Fibroblast of skin of abdomen (primary cell): ENCODE data around the gene PITX3. TPM values are rescaled to one million over a fixed set of nuclear protein-coding genes. Genes with fewer than 3 reads are reported as not detected.

Experiments
- DNase-seq: peaks from one replicate; pipeline ENCODE4 v3.0.0-alpha.2; 2013
- polyA plus RNA-seq, 2 experiments: library from polyadenylated mRNA; unstranded; fragments of 120-200 nt; gene quantifications; one replicate each; pipeline ENCODE4 v1.2.1, GENCODE V29; 2013; ENCODE audit not compliant: insufficient read length in 2 of 2

Gene PITX3
- polyA plus RNA-seq (2013, experiment 1 of 2; ENCODE audit: insufficient read length): 0.18 TPM
- polyA plus RNA-seq (2013, experiment 2 of 2; ENCODE audit: insufficient read length): 0.15 TPM

DNA sequence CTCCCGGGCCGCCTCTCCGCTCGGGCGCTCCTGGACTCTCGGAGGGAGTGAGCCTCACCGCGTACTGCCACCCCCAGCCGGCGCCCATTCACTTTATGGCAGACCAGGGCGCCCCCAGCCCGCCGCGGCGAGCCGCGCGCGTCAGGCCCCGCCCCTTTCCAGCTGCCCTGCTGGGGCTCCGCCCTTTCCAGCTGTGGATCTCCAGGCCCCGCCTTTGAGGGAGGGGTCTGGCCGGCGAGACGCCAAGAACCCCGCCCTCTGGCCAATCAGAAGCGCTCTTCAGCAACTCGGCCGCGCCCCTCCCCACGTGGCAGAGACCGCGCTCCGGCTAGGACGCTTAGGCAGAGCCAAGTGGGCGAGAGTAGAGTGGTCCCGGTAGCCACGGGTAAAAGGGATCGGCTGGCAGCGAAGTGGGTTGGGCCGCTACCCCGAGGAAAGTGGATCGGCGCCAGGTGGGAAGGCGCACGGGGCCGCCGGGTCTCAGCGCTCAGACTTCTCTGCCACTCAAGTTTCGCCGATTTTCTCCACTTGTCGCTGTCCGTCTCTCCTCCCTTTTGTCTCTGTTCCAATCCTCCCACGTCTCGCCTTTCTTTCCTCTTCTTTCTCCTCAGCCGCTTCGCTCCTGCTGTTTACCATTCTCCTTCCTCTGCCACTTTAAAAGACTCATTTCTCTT is at the start of gene PITX3:
TSS of gene PITX3 (minus strand) at position 69 of the 674 bp plus-strand sequence. CDS start 9,432 bp downstream, outside the sequence.
- DNase-seq: peak; percentile 89

DNA sequence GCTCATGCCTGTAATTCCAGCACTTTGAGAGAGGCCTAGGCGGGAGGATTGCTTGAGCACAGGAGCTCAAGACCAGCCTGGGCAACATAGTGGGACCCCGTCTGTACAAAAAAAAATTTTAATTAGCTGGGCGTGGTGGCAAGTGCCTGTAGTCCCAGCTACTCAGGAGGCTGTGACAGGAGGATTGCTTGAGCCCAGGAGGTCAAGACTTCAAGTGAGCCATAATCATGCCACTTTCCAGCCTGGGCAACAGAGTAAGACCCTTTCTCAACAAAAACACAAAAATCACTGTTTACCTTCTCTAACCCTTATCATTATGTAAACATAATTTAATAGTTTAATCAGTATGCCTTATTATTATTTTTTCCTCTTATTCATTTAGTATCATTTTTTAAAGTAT is 48.5 kb upstream of the PITX3 start:
- no peak for DNase-seq

DNA sequence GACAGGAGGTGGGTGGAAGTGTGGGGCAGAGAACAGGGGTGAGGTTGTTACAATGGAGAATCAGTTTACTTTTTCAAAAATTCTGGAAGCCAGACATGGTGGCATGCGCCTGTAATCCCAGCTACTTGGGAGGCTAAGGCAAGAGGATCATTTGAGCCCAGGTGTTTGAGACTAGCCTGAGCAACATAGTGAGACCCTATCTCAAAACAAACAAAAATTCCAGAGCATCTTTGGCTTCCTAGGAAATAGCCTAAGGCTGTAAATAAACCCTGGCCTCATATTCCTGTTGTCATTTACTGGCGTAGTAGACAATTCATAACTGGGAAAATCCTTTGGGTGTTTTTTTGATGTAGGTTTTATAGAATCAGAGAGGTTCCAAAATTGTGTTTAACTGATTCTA is 48.0 kb upstream of the PITX3 start:
- DNase-seq: no peak

DNA sequence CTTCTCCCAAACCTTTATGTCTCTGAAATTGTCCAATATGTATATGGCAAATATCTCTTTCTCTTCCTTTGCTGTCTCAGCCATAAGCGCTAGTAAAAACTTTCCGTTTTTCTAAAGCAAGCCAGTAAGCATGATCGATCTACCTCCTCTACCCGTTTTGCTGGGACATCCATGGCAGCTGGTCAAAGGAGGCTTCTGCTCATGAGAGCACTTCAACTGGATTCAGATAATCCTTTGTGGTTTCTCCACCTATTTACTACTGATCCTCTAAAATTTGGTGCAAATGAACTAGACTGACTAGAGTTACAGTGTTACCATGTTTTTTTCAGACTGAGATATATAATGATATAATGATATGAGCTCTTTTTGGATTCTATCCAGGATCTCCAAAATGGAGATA is 46.7 kb upstream of the PITX3 start:
- no peak for DNase-seq

DNA sequence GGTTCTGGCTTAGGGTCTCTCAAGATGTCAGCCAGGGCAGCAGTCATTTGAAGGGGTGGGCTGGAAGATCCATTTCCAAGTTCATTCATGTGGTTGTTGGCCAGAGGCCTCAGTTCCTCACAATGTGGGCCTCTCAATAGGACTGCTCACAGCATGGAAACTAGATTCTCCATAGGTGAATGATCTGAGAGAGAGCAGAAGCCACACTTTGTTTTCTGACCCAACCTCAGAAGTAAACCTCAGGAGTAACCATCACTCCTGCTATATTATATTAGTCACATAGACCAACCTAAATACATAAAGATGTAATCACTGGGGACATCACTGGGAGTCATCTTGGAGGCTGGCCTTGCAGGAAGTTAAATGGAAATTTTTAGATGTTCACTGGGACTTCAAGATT is 46.2 kb upstream of the PITX3 start:
- DNase-seq: no peak

DNA sequence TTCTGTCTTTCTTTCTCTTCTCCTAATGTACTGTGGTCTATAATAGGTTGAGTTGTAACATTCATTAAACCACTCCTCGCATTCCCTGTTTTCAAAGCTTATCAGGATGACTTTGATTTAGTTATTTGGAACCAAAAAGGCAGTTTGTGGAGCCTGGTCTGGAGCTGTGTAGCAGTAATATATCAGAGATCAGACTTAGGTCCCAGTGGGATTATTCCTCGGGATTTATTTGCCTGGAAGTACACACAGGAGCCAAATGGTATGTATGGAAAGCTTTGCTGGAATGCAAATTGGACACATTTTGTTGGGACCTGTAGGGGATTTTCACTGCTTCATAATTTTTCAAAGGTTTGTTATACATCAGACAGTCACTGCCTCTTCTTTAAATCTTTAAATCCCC is 44.9 kb upstream of the PITX3 start:
- peak; percentile 25 for DNase-seq

DNA sequence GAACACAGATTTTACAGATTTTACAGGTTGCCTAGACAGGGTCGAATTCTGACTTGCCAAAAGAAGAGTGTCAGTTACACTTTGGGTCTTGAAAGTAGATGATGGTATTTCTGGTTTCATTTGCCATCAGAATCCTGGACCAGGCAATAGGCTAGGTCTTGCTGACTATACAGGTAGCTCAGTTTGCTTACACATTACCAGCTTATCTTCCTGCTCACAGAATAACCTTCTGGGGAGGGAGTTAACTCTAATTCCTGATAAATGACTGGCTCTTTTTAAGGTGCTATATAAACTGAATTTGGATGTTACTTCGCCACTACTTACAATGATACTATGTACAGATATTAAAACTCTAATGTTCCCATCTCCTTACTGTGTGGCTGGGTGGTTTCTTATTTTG is 43.8 kb upstream of the PITX3 start:
- DNase-seq: no peak

DNA sequence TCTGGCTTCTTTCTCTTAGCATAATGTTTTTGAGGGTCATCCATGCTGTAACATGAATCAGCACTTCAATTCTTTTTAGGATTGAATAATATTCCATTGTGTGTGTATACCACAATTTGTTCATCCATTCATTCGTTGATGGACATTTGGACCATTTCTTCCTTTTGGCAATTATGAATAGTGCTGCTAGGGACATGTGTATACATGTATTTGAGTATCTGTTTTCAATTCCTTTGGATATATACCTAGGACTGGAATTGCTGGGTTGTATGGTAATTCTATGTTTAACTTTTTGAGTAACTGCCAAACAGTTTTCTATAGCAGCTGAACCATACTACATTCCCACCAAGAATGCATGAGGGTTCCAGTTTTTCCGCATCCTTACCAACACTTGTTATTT is 43.2 kb upstream of the PITX3 start:
- no peak for DNase-seq

DNA sequence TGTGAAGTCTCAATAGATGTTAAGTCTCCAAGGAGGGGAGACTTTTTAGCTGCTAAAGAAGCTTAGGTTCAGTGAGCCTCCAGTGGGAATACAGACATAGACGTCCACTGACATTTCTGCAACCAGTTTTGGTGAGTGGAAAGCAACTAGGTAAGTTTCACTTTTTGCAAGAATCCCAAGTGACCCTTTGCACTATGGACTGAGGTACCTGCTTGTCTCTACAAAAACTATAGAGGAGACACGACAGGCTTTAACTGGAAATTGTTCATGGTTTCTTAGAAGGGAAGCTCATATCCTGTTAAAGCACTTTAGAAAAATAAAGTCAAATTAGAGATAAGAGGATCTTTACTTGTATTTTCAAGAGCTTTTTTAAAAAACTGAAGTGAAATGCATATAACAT is 42.6 kb upstream of the PITX3 start:
- no peak for DNase-seq

DNA sequence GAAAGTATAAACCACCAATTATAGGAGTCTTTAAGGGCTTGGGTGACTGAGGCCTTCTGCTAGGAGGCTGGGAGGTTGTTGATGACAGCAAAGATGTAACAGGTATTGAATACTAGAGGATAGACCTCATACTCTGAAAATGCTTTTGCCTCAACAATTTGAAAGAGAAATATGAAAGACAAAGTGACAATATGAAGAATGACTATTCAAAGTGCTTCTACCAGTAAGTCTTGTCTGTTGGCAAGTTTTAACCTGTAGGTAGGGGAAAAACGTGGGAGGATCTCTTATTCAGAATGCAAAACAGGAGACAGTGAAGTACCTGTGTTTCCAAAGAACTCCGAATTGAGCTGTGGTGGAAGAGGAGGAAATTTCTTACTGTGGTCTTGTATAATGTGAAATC is 42.2 kb upstream of the PITX3 start:
- DNase-seq: no peak

DNA sequence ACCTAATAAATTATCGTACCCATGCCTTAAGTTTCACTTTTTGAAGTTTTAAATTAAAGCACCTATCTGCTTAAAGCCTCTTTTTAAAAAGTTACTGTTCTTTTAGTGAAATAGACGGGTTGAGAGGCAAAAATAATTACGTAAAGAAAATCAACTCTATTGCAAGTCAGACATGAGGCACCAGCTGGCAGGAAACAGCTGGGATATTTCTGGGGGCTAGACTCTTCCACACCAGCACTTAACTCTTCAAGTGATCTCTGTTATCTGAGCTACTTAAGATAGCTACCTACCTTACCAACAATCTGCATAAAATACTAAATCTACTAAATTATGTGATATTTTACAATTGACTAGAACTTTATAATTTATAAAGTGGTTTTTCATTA is 39.8 kb upstream of the PITX3 start:
- no peak for DNase-seq

DNA sequence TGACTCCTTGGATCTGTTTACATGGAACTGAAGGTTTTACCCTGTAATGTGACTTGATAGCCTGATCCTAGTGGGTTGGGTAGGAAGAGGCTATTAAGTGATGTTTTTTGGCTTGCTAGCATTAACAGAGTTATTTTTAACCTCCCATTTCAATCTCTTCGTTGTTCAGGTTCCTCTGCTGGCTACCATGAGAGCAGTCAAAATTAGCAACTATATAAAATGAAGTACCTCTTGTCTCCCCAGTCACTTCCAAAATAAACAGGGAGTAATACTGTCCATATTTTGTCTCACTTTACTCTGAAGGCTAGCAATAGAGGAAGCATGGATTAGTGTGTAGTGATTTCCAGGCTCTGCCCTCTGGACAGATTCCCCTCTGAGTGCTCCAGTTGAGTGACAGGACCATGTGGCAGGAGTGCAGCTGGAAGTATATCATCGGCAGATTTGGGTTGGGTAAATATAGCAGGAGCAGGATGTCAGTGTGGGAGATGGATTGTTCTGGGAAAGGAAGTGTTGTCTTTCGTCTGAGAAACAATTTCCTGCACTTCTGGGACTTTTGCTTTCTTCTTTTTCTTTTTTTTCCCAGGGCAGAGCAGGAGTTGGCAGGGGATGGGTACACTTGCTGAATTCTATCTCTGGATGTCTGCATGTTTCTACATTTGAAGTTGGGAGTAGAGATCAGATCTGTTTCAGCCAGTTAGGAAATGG is 39.2 kb upstream of the PITX3 start:
- peak; percentile 20 for DNase-seq

DNA sequence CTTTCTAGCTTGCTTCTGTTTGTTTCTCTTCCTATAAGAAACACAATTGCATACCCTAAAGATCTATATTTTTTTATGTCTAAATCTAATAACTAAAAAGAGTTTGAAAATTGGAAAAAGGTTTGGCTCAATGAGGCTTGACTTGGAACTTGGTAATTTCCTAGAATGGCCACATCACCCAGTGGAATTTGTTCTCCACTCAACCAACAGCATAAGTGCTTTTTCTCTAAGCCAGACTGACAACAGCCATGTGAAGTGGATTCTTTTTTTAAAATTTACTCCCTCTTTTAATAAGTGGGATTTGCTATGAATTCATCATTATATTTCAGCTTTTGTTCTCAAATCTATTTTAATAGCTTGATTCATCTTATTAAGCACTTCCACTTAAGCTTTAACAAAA is 37.8 kb upstream of the PITX3 start:
- no peak for DNase-seq

DNA sequence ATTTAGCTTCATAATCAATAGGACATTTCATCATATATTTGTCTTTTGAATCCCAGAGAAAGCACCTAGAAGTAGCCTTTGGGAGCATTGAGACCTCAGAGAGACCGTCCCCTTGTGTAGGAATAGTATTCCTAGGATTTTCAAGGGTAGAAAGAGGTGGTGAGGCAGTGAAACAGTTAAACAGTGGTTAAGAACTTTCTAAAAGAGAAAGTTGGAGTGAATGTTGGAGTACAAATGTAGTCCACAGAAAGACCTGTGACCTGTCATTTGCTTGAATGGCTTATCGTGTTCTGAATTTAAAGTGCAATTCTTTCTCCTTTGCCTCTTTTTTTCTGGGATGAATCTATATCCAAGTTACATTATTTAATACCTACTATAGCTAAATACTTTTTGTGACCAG is 34.0 kb upstream of the PITX3 start:
- DNase-seq: no peak

DNA sequence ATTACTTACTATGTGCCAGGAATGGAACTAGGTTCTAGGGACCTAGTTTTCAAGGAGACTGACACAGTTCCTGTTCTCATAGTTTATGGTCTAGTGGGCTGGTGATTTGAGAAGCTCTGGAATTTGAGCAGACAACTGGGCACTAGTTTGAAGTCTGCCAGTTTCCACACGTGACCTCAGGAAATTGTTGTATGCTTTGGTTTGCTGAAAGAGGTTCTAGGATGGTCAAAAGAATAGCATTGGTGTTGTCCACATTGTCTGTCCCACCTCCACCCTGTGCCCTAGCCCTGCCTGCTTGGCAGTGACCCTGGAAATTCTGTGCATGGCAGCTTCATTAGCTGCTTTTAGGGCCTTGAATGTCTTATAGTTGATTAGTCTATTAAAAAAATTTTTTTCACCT is 32.8 kb upstream of the PITX3 start:
- DNase-seq: no peak

DNA sequence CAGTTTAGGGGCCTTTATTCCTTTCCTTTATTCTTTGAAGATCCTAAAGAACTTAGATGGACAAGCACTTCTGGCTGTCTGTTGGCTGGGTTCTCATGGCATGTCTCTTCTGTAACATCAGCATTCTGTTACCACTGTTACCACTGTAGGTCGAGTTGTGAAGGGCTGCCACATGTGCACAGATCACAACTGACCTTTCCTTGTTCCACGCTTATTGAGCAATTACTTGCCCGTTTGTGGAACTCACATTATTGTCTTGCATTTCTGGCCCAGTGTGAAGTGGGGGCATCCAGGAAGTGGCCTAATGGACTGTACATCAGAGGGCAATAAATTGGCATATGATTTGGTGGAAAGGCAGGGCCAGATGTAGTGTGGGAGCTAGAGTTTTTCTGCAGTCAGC is 27.7 kb upstream of the PITX3 start:
- no peak for DNase-seq

DNA sequence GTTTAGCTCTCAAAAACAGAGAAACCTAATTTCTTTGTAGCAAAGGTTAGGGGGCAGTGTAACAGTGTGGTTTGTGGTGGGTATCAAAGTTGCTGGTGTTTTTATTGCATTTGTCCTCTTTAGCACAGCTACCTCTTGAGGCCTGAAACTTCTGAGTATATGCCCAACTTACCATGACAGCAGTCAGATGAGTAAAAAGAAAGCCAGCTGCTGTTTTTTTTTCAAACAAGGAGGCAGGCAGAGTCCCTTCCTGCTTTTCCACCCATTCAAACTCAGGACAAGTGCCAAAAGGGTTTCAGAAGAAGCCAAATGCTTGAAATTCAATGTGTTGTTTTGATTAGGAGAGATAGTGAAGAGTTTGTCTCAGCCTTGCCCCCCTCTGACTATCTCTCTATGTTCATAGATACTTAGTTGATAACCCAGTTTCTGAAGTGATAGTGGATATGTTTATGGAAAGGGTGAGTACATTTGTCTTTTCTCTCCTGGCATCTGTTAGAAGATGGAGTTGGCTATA is 27.1 kb upstream of the PITX3 start:
- DNase-seq: peak; percentile 28

DNA sequence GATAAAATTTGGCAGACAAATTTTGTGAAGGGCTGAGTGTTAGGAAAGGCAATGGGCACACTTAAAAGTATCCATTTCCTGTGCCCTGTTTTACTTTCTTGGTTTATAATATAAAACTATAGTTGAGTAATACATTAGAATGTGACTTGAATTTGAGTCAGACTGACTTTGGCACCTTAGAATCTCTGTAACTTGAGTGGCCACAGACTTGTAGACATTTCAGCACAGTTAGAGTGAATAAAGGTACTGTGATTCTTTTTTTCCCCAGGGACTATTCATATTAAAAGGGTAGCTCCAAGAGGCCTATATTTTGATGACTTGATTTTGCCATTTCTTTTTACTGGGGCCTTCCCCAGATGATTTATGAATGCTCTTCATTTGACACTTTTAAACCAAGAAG is 26.4 kb upstream of the PITX3 start:
- peak; percentile 57 for DNase-seq

DNA sequence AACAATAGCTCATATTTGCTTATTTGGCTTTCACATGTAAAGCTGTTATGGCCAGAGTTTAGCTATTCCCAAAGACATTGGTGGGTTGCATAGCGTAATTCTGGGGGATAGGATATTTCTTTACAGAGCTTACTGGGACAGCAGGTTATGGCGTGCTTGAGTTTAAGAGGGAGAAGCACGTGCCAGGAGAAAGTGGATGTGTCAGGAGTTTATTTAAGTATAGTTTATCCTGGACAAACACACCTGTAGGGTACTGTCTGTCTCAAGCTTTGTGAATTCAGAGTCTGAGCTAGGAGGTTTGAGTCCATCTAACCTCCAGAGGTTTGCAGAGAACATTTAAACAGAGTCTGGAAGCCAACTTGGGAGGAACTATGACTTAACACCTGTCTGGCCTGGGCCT is 25.4 kb upstream of the PITX3 start:
- no peak for DNase-seq

DNA sequence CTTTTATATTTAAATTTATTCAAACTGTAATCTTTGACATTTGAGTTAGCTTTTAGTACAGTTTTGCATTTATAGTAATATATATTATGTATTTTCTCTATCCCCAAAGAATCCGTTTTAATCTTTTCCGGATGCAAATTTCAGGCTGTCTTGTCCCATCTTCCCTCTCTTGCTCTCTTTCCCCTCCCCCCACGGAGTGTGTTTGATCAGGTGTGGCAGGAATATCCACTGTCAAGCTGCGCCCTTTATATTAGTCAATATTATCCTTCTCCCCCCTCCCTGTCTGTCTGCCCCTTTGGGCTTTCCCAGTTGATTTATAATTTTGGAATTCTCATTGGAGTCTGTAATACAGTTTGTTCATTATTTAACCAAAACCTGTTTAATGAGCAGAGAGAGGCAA is 23.1 kb upstream of the PITX3 start:
- no peak for DNase-seq

DNA sequence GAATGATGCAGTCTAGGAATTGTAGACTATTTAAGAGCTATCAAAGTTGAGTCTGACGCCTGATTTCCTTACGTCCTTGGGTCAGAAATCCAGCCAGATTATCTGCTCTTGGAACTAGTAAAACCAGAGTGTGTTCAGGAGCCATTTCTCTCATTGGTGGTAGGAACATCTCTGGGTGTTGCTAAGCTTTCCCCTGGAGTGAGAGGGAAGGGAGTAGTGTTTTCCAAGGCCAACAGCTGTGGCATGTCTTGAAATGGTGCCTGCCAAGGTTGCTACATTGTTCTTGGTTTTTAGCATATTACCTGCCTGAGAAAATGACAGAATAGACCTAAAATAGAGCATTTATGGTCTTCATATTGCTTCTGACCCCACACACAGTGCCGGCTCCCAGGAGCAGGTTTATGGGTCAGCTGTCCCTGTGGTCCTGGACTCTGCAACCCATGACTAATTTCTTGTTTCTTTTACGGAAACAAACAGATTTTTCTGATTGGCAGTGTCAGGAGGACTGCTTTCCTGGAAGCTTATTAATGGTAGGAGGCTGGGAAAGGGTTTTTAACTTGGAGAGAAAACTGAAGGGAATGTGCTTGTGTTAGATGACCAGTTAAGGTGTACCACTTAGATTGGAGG is 21.5 kb upstream of the PITX3 start:
- DNase-seq: no peak

DNA sequence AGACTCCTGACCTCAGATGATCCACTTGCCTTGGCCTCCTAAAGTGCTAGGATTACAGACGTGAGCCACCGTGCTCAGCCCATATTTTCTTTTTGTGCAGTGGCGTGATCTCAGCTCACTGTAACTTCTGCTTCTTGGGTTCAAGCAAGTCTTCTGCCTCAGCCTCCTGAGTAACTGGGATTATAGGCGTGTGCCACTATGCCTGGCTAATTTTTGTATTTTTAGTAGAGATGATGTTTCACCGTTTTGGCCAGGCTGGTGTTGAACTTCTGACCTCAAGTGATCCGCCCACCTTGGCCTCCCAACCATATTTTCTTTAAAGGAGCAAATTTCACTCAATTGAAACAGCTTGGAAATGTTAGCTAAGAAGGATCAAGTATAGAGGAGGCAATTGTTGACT is 20.5 kb upstream of the PITX3 start:
- DNase-seq: no peak

DNA sequence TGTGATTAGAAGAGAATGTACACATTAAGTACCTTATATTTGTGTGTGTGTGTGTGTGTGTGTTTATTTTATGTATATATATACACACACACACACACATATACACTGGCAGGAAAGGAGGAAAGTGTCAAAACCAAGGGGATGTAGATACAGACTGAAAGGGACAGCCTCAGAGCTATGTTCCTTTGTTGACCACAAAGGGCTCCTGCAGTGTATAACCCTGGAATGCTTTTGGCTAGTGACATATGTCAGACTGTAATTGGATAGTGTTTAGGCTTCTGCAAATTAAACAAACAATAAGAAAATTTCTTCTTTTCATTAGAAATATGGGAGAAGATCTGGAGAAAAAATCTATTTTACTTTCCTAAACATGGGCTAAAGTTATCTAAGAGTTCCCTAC is 19.9 kb upstream of the PITX3 start:
- no peak for DNase-seq

DNA sequence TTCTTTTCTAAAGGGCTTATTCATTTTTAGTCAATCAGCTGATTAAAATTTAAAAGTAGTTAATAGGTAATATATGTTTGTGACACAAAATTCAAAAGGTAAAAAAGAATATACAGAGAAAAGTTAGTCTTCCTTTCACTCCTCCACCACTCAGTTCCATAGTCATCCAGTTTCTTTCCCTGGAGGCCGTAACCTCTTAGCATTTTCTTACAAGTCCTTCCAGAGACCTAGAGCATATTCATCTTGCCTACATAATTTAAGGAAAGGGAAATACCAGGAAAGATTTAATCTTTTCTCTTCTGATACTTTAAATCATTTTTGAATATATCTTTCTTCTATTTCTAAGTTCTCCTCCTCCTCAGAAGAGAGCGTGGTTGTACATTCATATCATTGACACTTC is 14.1 kb upstream of the PITX3 start:
- no peak for DNase-seq
